Measurements from ENCODE around the gene LCN2.

The LCN2 gene

GRCh38 chr9:128118971-128119665 is 30.1 kb upstream of the LCN2 start:
- TF ChIP-seq ZNF384 (IDR thresholded peaks at IDR 0.05) (no peak), SP1 (IDR thresholded peaks at IDR 0.05) (no peak), FOXA1 (IDR thresholded peaks at IDR 0.05) (no peak), CTBP1 (IDR thresholded peaks at IDR 0.05; ENCODE audit: borderline replicate concordance) (no peak), BHLHE40 (IDR thresholded peaks at IDR 0.05; ENCODE audit: borderline replicate concordance) (no peak), SUZ12 (IDR thresholded peaks at IDR 0.05) (no peak), FOXM1 (IDR thresholded peaks at IDR 0.05; ENCODE audit: borderline replicate concordance) (no peak), LEF1 (IDR thresholded peaks at IDR 0.05; ENCODE audit: borderline replicate concordance) (no peak), ARNT (IDR thresholded peaks at IDR 0.05) (no peak)
- TF ChIP-seq, protein P1, sequence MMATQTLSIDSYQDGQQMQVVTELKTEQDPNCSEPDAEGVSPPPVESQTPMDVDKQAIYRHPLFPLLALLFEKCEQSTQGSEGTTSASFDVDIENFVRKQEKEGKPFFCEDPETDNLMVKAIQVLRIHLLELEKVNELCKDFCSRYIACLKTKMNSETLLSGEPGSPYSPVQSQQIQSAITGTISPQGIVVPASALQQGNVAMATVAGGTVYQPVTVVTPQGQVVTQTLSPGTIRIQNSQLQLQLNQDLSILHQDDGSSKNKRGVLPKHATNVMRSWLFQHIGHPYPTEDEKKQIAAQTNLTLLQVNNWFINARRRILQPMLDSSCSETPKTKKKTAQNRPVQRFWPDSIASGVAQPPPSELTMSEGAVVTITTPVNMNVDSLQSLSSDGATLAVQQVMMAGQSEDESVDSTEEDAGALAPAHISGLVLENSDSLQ (IDR thresholded peaks at IDR 0.05) = no peak
- no peak for DNase-seq (ENCODE audit: extremely low spot score)
- ChIA-PET POLR2A (no interaction called here), CTCF (interaction anchor here (1.0 kb wide), 1 partner anchor 27 kb away, joined by 3 read pairs; no protein-coding TSS in a partner anchor)

GRCh38 chr9:128120061-128120740 is 29.1 kb upstream of the LCN2 start:
- TF ChIP-seq NFRKB (IDR thresholded peaks at IDR 0.05) (no peak), CTBP1 (IDR thresholded peaks at IDR 0.05; ENCODE audit: borderline replicate concordance) (no peak), FOXK2 (IDR thresholded peaks at IDR 0.05) (no peak), BHLHE40 (IDR thresholded peaks at IDR 0.05; ENCODE audit: borderline replicate concordance) (no peak), SUZ12 (IDR thresholded peaks at IDR 0.05) (no peak), ZNF384 (IDR thresholded peaks at IDR 0.05) (no peak), LEF1 (IDR thresholded peaks at IDR 0.05; ENCODE audit: borderline replicate concordance) (no peak), ELF4 (IDR thresholded peaks at IDR 0.05) (no peak), HDGF (IDR thresholded peaks at IDR 0.05; ENCODE audit: borderline replicate concordance) (no peak), SP1 (IDR thresholded peaks at IDR 0.05) (no peak), L3MBTL2 (conservative IDR thresholded peaks at IDR 0.05) (no peak), FOXM1 (IDR thresholded peaks at IDR 0.05; ENCODE audit: borderline replicate concordance) (no peak), ARNT (IDR thresholded peaks at IDR 0.05) (no peak), TARDBP (IDR thresholded peaks at IDR 0.05) (no peak), FOXA1 (IDR thresholded peaks at IDR 0.05) (no peak)
- TF ChIP-seq, protein P1 (IDR thresholded peaks at IDR 0.05) = no peak
- ChIA-PET CTCF (interaction anchor here (0.8 to 1.0 kb wide), 2 partner anchors 28 to 29 kb away, joined by 3 to 4 read pairs; no protein-coding TSS in a partner anchor), POLR2A (no interaction called here)
- DNase-seq (ENCODE audit: extremely low spot score) = no peak

DNA sequence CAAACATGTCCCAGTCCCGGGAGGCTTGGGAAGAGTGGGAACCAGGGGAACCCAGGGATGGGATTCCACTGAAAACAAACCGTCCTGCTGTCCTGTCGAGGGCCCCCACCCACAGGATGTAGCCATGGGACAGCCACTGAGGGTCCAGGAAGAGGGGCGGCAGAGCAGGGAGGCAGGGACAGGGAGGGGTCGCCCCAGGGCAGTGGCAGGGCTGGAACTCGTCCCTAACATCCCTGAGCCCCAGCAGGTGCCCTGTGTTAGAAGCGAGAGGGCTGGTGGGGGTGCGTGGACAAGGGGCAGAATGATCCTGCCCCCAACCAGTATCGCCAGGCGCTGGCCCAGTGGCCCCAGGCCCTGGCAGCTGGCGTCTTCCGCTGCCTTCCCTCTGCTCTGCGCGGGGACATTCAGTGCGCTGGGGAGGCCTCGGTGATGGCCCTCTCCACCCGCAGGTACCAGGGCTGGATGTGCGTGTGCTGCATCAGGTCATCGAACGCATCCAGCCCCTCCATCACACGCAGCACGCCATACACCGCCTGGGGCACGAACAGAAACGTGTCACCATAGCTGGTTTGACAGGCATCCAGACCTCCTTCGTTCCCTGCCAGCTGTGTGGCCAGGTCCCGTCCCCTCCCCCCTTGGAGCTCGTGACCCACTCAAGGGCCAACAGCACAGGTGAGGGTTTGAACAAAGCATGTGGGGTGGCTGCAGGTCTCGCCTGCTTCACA is 28.4 kb upstream of the LCN2 start:
- ChIA-PET POLR2A (no interaction called here), CTCF (interaction anchor here (0.8 kb wide), 1 partner anchor 29 kb away, joined by 4 read pairs; no protein-coding TSS in a partner anchor)
- no peak for DNase-seq (ENCODE audit: extremely low spot score)
- TF ChIP-seq SP1 (IDR thresholded peaks at IDR 0.05) (no peak), CTBP1 (IDR thresholded peaks at IDR 0.05; ENCODE audit: borderline replicate concordance) (no peak), TARDBP (IDR thresholded peaks at IDR 0.05) (no peak), L3MBTL2 (conservative IDR thresholded peaks at IDR 0.05) (no peak), BHLHE40 (IDR thresholded peaks at IDR 0.05; ENCODE audit: borderline replicate concordance) (no peak), FOXM1 (IDR thresholded peaks at IDR 0.05; ENCODE audit: borderline replicate concordance) (no peak)
- TF ChIP-seq, protein P1 (IDR thresholded peaks at IDR 0.05) = no peak

GRCh38 chr9:128121466-128121810 is 27.8 kb upstream of the LCN2 start:
- TF ChIP-seq, protein P1 (IDR thresholded peaks at IDR 0.05) = no peak
- TF ChIP-seq CTBP1 (IDR thresholded peaks at IDR 0.05; ENCODE audit: borderline replicate concordance) = no peak
- no peak for TF ChIP-seq FOXA1 (IDR thresholded peaks at IDR 0.05)
- no peak for TF ChIP-seq HDGF (IDR thresholded peaks at IDR 0.05; ENCODE audit: borderline replicate concordance)
- no peak for TF ChIP-seq NFRKB (IDR thresholded peaks at IDR 0.05)
- TF ChIP-seq SUZ12 (IDR thresholded peaks at IDR 0.05) = no peak
- TF ChIP-seq SP1 (IDR thresholded peaks at IDR 0.05) = no peak
- no peak for TF ChIP-seq ELF4 (IDR thresholded peaks at IDR 0.05)
- TF ChIP-seq ZNF384 (IDR thresholded peaks at IDR 0.05) = no peak
- no peak for TF ChIP-seq FOXK2 (IDR thresholded peaks at IDR 0.05)
- TF ChIP-seq L3MBTL2 (conservative IDR thresholded peaks at IDR 0.05) = no peak
- TF ChIP-seq TARDBP (IDR thresholded peaks at IDR 0.05) = no peak
- no peak for TF ChIP-seq ARNT (IDR thresholded peaks at IDR 0.05)
- TF ChIP-seq FOXM1 (IDR thresholded peaks at IDR 0.05; ENCODE audit: borderline replicate concordance) = no peak
- TF ChIP-seq BHLHE40 (IDR thresholded peaks at IDR 0.05; ENCODE audit: borderline replicate concordance) = no peak
- DNase-seq (ENCODE audit: extremely low spot score) = no peak
- CTCF ChIA-PET = no interaction called here
- POLR2A ChIA-PET = no interaction called here

Measured in HEK293T (cell line).